Sciatic nerve (tissue), 2 donors: ENCODE data around the gene TEX19. TPM values are rescaled to one million over a fixed set of nuclear protein-coding genes. Genes with fewer than 3 reads are reported as not detected.
A peak's percentile ranks its signal among the peaks of the same experiment; 100 is the strongest.
"Not testable (repeated sequence)": the region's sequence is repeated elsewhere in the genome, so short reads cannot be mapped to it uniquely, and the experiment has no call there.

Source experiments
- ATAC-seq: fragments of 200-7000 bp; cut with Tn5 transposase; one replicate; pipeline ENCODE4 v1.9.1; 2020; ENCODE audit warnings: mild to moderate bottlenecking, moderate library complexity
- DNase-seq: peaks from one replicate; pipeline ENCODE4 v3.0.0-alpha.2; 2020; ENCODE audit warnings: low spot score
- intact Hi-C: fragments of 100-400 bp; cut with DNase I; formaldehyde crosslinking; loops from one replicate; pipeline ENCODE4 v1.14.2; 2022
- total RNA-seq: library from RNA; stranded (reverse); fragmentation: NEBNext Ultra II Directional; extraction: Animal tissue kit (Norgen Biotek cat#: 25700); gene quantifications from one replicate; pipeline ENCODE4 v1.2.1, GENCODE V29; 2021
- donor health status: DM: no; HTN: no; CAD: no.
- donor health status: DM: no; HTN: no; CAD: no.

The TEX19 gene
- total RNA-seq, 1 donor from 2014 or later = not detected

DNA sequence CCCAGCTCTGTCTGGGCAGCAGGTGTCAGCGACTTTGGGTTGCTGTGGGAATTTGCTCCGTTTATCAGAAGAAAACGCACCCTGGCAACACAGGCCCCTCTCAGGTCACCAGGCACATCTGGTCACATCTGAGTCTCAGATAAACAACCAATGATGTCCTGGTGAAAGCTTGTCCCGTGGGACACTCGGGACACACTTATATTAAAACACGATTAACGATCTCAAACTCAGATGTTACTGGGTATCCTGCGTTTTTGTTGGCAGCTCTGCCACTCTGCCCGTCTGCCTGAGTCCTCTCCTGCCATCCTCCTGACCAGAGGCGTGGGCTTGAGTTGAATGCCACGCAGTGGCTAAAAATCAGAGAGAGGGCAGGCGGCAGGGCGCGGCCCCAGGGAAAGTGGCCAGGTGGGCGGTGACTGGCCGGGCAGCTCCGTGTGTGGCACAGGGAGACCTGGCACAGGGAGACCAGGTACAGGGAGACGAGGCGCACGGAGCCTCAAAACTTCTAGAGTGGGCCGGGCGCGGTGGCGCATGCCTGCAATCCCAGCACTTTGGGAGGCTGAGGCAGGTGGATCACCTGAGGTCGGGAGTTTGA lies 27.6 kb upstream of the TEX19 start:
- ATAC-seq (no peak), DNase-seq (no peak)
- intact Hi-C loops = no loop called here

DNA sequence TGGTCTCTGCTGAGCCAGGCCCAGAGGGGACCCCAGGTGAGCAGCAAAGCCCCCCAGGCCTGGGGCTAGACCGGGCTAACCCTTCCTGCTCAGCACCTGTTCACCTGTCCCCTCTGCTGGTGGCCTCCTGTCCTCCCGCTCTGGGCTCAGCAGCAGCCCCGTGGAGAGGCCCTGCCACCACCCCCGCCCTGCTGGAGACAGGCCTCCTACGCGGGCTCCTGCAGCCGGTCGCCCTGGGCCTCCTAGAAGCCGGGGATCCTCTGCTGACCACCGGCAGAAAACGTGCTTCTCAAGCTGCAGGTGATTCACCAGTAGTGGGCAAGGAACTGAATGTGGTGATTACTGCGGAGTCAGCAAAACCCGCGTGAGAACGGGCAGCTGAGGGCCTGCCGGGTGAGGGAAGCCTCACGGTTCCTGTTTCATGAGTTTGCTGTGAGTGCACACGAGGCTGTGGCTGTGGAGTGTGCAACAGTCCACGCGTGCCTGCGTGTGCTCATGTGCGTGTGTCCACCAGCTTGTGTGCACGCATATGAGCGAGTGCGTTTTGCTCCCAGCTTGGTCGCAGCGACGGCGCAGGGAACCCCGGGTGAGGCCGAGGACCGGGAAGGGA lies 26.3 kb upstream of the TEX19 start:
- DNase-seq (peak; percentile 76), ATAC-seq (peak; percentile 38)
- intact Hi-C loops = no loop called here

GRCh38 chr17:82333279-82334171 lies 25.5 kb upstream of the TEX19 start, which contains the start of gene SECTM1:
SECTM1 (minus strand) TSS chr17:82333766; CDS start chr17:82327240, 6,526 bp downstream.
- peak; percentile 78 for ATAC-seq
- intact Hi-C loops = no loop called here
- DNase-seq = peak; percentile 86

- ATAC-seq (no peak), DNase-seq (no peak)
- intact Hi-C loops = no loop called here
Observed at GRCh38 chr17:82334204-82334621, 24.8 kb upstream of the TEX19 start.

GRCh38 chr17:82334622-82335394 lies 24.2 kb upstream of the TEX19 start:
- DNase-seq = no peak
- intact Hi-C loops = no loop called here
- ATAC-seq = peak; percentile 2

GRCh38 chr17:82338858-82339633 lies 20.0 kb upstream of the TEX19 start:
- ATAC-seq (peak; percentile 85), DNase-seq (no peak)

GRCh38 chr17:82339634-82340580 lies 19.1 kb upstream of the TEX19 start:
- intact Hi-C loops = no loop called here
- no peak for ATAC-seq
- no peak for DNase-seq

More at GRCh38 chr17:82338858-82339633, 20.0 kb upstream of the TEX19 start:
- intact Hi-C loops = no loop called here

GRCh38 chr17:82342361-82343079 lies 16.5 kb upstream of the TEX19 start:
- DNase-seq (no peak), ATAC-seq (no peak)
- intact Hi-C loops = no loop called here

GRCh38 chr17:82343560-82343959 lies 15.5 kb upstream of the TEX19 start:
- ATAC-seq = no peak
- intact Hi-C loops = no loop called here
- no peak for DNase-seq

DNA sequence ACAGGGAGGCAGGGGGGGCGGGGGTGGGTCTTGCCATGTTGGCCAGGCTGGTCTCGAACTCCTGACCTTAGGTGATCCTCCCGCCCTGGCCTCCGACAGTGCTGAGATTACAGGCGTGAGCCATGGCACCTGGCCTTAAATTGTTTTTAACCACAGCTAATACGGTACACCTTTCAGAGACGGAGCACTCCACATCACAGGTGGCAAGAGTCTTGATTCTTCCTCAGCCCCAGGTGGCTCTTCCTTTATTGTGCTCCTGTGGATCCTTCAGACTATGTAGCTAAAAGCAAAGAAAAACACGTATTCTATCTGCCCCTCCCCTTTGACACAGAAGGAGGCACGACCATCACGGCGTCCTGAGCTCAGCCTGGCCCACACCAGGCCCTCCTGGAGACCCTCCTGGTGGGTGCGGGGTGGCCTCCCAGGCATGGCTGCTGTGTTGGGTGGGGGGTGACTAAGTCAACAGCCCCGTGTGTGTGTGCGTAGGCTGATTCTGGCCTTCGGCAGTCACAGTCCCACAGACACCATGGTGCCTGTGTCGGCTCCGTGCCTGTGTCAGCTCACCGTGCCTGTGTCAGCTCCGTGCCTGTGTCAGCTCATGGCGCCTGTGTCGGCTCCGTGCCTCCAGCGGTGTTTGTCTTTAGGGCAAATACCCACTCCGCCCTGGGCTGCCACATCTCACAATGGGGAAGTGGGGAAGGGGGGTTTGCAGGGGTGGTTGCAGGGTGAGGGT lies 14.7 kb upstream of the TEX19 start:
- DNase-seq (no peak), ATAC-seq (no peak)
- intact Hi-C loops = no loop called here

DNA sequence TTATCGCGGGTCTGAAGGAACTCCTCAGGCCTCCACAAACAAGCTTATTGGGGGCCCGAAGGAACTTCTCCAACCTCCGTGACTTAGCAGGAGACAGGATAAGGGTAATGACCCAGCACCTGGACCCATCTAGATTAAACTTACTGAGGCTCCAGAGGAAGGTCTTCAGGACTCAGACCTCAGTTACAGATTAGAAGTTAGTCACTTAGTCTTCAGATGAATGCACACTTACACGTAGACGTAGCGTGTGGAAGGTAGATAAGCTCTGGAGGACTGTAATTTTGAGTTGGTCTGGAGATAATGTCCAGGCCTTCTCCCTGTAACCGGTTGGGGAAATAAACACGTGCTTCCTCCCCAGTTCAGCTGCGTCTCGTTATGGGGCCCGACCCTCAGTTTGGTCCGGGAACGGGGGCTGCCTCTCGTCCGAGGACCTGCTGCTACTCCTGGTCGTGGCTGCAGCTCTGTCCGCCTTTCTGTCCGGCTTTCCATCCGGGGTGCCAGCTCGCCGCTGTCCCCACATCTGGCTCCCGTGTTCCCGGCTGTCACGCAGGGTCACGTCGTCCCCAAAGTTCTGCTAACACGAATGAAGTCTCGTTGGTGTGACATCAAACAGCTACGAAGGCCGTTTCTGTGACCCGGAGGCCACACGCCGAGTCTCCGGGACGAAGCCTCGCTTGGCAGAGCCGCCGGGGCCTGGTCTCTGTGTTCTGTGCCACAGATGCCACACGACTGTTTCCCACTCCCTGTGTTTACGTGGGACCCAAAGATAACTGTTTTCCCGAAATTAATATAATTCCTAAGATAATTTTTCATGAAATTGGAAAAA lies 13.7 kb upstream of the TEX19 start:
- no peak for ATAC-seq
- intact Hi-C loops = no loop called here
- DNase-seq = no peak

DNA sequence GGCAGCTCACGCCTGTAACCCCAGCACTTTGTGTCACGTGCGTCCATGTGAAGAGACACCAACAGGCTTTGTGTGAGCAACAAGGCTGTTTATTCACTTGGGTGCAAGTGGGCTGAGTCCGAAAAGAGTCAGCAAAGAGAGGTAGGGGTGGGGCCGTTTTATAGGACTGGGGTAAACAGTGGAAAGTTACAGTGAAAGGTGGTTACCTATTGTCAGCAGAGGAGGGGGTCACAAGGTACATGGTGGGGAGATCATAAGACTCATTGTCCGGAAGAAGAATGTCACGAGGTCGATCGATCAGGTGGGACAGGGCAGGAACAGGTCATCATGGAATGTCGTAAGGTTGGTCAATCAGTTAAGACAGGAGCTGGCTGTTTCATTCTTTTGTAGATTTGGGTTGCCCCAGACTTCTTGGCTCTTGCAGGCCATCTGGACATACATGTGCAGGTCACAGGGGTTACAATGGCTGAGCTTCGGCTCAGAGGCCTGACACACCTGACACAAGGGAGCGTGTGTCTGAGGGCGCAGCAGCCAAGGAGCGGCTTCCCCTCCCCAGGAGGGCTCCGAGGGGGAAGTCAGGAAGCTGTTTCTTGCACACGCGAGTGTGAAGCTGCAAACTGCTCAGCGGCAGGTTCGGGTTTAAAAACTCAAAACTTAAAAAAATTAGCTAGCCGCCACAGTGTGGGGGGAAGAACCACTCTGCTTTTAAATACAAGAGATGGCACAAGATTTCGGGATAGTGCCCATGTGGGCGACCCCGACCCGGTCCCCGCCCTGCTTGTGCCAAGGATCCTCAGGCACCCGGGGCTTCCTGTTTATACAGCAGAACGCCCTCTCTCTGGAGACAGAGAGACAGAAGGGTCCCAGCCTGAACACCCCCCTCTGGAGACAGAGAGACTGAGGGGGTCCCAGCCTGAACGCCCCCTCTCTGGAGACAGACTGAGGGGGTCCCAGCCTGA lies 12.4 kb upstream of the TEX19 start:
- DNase-seq = no peak
- ATAC-seq = no peak

DNA sequence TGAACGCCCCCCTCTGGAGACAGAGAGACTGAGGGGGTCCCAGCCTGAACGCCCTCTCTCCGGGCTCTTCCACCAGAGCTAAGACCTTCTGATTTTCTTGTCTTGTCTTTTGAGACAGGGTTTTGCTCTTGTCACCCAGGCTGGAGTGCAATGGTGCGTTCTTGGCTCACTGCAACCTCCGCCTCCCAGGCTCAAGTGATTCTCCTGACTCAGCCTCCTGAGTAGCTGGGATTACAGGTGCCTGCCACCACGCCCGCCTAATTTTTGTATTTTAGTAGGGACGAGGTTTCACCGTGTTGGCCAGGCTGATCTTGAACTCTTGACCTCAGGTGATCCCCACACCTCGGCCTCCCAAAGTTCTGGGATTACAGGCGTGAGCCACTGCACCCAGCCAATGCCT lies 11.1 kb upstream of the TEX19 start:
- not testable (repeated sequence) for DNase-seq

More for the DNA sequence above, 12.4 kb upstream of the TEX19 start:
- intact Hi-C loops = no loop called here

GRCh38 chr17:82348434-82348833 lies 10.6 kb upstream of the TEX19 start:
- ATAC-seq (no peak), DNase-seq (no peak)
- intact Hi-C loops = no loop called here

More for the DNA sequence above, 11.1 kb upstream of the TEX19 start:
- intact Hi-C loops, ATAC-seq: not testable (repeated sequence)
